Renal cortex interstitium (tissue), 11 donors: ENCODE measurements around the gene DNAJA3. TPM values are rescaled to one million over a fixed set of nuclear protein-coding genes. Genes with fewer than 3 reads are reported as not detected.
"Not testable (repeated sequence)": the region's sequence is repeated elsewhere in the genome, so short reads cannot be mapped to it uniquely, and the experiment has no call there.

Experiments
- DNase-seq, 11 donors: peaks; one replicate each; pipeline ENCODE4 v3.0.0-alpha.2; 2013; ENCODE audit warnings: low read depth in 9 of 11, low spot score in 4 of 11; ENCODE audit errors: extremely low read depth in 1 of 11
- polyA plus RNA-seq, 3 donors: library from polyadenylated mRNA; unstranded; fragments of 120-200 nt; gene quantifications; one replicate each; pipeline ENCODE4 v1.2.1, GENCODE V29; 2013; ENCODE audit not compliant: insufficient read length in 3 of 3

Gene DNAJA3
- polyA plus RNA-seq, 3 donors: 38.4 to 47.0 (median 40.4) TPM

DNA sequence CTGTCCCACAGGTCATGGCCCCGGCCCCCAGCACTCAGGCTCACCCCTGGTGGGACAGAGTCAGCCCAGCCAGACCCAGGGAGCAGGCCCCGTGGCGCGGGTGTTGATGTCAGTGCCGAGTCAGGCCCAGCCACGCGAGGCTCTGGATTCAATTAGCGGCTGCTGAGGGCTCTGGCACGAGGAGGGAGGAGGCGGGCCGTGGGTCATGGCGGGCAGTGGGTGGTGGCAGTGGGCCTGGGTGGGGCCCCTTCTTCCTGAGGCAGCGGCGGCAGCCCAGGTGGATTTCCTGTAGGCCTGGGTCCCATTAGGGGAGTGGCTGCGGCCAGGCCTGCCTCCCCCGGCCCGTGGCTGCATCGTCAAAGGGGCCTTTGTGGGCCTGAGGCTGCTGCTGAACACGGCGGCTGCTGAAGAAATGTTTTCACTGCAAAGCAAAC is 41.1 kb upstream of the DNAJA3 start:
- DNase-seq: no peak

DNA sequence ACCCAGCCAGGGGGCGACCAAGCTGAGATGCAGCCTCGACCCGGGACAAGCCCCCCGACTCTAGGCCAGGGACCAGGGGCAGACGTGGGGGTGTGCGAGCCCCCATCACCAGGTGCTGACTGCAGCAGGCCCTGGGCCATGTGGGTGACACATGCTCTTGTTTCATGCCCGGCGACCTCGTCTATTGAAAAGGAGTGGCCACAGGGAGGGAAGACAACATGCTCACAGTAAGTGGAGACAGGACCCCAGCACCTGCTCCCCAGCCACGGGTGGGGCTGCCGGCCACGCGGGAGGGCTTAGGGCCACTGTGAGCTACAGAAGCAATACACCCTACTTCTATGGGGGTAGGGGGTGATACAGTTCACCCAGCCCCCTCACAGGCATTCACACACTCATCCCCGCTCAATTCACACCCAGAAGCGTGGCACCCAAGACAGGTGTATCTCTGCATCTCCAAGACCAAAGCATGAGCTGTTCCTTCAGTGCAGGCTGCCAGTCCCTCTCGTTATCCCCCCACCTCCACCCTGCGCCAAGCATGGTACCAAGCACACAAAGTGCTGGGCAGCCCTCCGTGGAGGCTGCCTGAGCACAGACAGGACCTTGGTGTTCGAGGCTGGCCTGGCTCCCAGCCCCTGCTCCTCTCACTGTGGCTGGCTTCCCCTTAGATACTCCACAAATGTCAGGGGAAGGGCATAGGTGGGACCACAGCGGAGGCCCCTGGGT is 40.4 kb upstream of the DNAJA3 start:
- DNase-seq: no peak

- DNase-seq: no peak
These were observed 39.7 kb upstream of the DNAJA3 start for GRCh38 chr16:4385789-4386450.

- DNase-seq: no peak
These were observed 39.2 kb upstream of the DNAJA3 start for GRCh38 chr16:4386451-4386805.

DNA sequence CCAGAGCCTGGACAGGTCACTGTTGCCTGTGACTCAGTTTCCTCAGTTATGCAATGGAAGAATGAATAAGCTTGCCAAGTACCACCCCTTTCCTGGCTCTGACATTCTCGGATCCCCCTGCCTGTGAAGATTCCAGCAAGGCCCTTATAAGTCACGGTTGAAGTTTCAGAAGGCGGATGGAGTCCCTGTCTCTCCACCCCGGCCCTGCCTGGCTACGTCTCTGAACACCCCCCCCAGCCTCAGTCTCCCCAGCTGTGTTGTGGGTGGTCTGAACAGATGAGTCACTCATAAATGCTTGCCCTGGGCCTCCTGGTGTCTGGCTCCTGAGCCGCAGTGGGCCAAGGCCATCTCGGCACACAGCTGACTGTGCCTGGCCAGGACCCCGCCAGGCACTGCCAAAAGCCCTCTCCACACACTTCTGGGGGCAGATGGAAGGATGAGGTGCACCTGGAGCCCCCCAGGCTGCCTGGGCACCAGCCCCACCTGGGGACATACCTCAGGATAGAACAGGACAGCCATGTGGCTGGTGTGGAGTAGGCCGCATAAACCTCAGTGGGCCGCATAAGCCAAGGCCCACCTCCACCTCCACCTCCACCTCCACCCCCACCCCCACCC is 38.6 kb upstream of the DNAJA3 start:
- no peak for DNase-seq

GRCh38 chr16:4387781-4388180 is 37.9 kb upstream of the DNAJA3 start:
- DNase-seq: no peak

DNA sequence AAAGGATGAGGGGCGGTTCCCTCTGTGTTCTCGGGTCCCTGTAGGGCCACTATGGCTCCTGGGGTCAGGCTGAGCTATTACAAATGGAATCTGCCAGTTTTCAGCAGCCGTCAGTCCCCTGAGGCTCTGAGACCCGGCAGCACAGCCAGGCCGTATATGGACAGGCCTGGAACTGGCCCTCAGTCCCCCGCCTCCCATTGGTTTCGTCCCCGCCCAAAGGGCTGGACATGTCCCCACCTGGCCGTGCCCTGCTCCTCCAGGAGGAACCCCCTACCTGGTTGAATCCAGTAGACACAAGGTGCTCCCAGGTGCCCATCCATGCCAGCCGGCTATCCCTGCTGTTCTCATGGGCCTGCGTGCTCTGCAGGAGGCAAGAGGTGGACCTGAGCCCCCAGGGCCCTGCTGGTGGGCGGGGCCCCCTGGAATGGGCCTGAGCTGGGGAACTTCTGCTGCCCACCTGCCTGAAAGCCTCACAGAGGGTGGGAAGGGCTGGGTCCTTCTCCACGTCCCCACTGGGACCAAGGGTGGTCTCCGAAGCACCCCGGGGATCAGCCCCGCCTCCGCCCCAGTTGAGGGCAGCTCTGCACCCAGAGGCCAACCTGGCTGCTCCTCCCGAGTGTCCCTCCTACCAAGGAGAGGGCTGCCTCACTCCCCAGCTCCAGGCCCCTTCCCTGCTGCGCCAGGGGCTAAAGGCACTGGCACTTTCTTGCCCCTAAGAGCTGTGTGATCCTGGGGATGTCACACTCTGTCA is 37.2 kb upstream of the DNAJA3 start:
- DNase-seq: no peak

- DNase-seq: no peak
These were observed 36.4 kb upstream of the DNAJA3 start for GRCh38 chr16:4389051-4389955.

DNA sequence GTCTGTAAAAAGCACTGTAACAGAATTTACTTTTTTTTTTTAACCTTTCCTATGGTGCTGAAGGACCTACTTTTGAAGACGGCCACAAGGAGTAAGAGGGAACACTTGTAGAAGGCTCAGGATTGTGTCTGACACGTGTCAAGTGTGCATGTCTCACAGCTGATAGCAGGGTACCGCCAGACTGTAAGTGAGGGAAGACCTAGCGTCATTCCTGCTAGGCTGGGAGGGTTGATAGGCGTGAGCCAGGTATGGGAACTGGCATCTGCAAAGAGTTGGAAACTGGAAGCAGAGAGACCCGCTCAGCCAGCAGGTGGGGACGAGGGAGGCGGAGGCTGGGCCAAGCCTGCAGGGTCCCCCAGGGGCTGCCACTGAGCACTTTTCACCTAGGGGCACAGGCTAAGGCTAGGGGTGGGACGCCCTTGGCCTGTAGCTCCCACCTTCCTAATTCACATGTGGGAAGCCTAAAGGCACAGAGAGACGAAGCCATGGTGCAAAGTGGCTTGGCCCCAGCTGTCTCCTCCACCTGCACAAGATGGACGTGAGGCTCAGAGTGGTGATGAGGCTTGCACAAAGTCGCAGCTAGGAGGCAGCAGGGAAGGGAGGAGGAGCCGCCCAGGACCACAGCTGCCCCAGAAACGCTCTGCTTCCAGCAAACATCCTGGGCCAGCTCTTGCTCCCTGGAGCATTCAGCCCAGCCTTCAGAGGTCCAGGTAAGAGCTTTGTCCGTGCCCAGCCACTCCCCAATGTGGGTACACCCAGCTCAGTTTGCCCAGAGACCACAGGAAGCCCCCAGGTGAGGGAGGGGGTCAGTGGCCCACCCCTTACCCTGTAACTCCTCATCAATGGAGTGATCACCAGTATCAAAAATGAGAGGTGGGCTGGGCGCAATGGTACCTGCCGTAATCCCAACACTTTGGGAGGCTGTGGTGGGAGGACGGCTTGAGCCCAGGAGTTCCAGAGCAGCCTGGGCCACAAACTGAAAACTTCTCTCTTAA is 35.1 kb upstream of the DNAJA3 start:
- DNase-seq: no peak

DNA sequence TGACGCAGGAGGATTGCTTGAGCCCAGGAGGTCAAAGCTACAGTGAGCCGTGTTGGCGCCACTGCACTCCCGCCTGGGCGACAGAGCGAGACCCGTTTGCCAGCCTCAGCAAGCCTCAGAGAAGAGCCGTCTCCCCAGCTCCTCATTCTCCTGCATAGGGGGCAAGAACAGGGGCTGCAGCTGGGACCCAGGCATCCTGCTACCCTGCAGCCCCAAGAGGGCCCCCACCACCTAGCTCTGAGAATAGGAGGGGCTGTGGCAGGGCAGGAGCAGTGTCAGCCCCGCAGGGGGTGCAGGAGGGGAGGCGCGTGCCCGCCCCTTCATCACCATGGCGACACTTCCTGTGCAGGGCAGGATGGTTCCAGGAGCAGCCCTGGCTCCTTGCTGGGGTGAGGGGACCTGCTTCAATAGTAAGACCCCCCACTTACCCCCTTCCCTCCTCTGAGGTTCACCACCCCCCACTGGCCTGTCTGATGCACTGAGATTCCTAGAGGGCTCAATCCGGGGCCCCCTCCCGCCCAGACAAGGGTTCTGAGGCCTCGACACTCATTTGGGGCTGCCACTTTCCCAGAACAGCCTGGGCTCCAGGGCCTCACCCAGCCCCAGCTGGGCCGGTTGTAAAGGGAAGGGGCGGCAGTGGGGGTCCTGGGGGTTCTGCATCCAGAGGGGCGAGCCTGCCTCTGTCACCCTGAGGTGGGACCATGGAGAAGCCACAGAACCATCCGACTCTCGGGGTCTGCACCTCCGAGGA is 33.9 kb upstream of the DNAJA3 start:
- no peak for DNase-seq

DNA sequence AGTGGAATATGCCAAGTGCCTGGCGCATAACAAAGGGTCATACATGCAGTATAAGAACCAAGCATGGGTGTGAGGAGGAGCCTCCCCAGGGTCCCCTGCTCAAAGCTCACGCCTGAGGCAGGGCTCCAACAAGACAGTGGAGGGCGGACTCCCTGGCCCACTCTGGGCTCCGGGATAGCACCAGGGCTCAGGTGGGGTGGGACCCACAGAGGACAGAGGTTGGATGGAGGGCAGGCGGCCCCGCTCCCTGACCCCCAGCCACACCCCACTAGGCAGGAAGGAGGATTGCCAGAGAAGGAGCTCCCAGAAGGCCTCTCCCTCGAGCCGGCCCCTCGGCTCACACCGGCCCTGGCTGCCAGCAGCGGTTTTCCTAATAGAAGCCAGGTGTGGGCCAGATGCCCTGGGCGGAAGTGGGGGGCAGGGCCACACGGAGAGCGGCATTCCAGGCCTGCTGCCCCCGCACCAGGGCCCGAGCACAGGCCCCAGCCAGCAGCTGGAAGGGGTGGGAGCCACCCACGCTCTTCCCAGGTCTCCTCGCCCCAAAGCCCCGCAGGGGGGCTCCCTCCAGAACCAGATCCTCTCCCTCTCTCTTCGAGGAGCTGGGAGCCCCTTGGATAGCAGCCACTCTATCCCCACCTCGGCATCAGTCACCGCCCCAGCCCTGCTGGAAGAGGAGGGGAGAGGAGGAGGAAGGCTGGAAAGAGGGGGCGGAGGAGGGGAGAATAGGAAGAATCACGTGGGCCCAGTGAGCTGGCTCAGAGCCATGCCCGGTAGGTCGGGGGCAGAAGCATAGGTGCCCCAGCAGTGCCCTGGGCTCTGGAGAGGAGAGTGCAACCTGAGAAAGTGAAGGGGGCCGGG is 33.1 kb upstream of the DNAJA3 start:
- peak in 2 of 11 donors; percentile 75 to 80 for DNase-seq

GRCh38 chr16:4393240-4393600 is 32.4 kb upstream of the DNAJA3 start:
- no peak for DNase-seq

DNA sequence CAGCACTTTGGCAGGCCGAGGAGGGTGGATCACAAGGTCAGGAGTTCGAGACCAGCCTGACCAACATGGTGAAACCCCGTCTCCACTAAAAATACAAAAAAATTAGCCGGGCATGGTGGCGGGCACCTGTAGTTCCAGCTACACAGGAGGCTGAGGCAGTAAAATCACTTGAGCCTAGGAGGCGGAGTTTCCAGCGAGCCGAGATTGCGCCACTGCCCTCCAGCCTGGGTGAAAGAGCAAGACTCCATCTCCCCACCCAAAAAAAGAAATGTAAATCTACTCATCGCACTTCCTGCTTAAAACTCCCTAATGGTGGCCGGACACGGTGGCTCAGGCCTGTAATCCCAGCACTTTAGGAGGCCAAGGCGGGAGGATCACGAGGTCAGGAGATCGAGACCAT is 31.8 kb upstream of the DNAJA3 start:
- DNase-seq: not testable (repeated sequence)

DNA sequence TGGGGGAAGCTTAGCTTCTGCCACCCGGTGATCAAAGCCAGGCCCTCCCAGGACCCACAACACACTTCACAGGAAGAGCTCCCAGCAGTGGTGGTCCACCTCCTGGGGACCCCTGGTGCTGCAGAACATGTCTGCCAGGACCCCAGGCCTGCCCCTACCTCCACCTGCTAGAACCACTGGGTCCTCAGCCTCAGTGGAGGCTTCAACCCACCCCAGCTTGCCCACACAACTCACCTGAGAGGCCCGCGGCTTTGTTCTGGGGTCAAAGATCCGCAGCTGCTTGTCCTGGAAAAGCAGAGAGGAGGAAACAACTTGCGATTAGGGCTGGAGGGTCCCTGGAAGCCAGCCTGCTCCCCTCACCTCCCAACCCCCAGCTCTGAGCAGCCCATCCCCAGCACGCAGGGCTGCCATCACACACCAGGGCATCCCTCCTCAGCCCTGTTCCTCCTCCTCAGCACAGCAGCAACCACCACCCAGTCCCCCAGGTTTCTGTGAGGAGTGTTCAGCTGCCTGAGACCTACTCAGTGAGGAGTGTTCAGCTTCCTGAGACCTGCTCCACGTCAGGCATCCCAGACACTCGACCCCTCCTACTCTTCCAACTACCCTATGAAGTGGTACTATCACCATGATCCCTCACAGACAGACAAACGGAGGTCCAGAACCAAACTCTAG is 30.5 kb upstream of the DNAJA3 start:
- DNase-seq: no peak

- no peak for DNase-seq
These were observed 26.5 kb upstream of the DNAJA3 start for GRCh38 chr16:4399001-4399730.
